HepG2 (cell line): ENCODE data around the gene NUCB1. TPM values are rescaled to one million over a fixed set of nuclear protein-coding genes. Genes with fewer than 3 reads are reported as not detected.

Source experiments
- AHDC1 ChIP-seq: sonication (generic); formaldehyde crosslinking; IDR thresholded peaks from 2 replicates; pipeline ENCODE4 v1.5.1; 2020; ENCODE audit warnings: mild to moderate bottlenecking, missing genetic modification reagents, borderline replicate concordance
- EHMT2 ChIP-seq: fragments of 200-600 bp; sonication (generic); IDR thresholded peaks from 2 replicates; pipeline ENCODE4 v1.7.0; 2017; ENCODE audit warnings: antibody characterized with exemption, low read depth, low read length, borderline replicate concordance
- FIP1L1 ChIP-seq: fragments of 200-400 bp; formaldehyde crosslinking; IDR thresholded peaks from 2 replicates; pipeline ENCODE4 v1.6.1; 2018; ENCODE audit warnings: low read depth, mild to moderate bottlenecking, low read length, moderate library complexity, borderline replicate concordance; ENCODE audit not compliant: insufficient read depth
- IKZF1 ChIP-seq: fragments of 450-650 bp; IDR thresholded peaks from 2 replicates; pipeline ENCODE4 v1.7.1; 2016
- ONECUT2 ChIP-seq: sonication (generic); formaldehyde crosslinking; IDR thresholded peaks from 2 replicates; pipeline ENCODE4 v1.4.0; 2020; ENCODE audit warnings: missing genetic modification reagents
- SUZ12 ChIP-seq: fragments of 150-350 bp; IDR thresholded peaks from 2 replicates; pipeline ENCODE4 v1.6.1; 2014; ENCODE audit warnings: low read depth, low read length
- ZBTB33 ChIP-seq: sonication (generic); formaldehyde crosslinking; IDR thresholded peaks from 2 replicates; pipeline ENCODE4 v1.4.0; 2020; ENCODE audit warnings: missing genetic modification reagents
- ZBTB40 ChIP-seq, 2 experiments: fragments of 450-650 bp in 1 of 2; sonication (generic) in 1 of 2; formaldehyde crosslinking in 1 of 2; IDR thresholded peaks; 2 replicates each; pipeline versions ENCODE4 v1.6.1 to v1.8.0; 2016 to 2022; ENCODE audit warnings: antibody characterized with exemption in 1 of 2, mild to moderate bottlenecking in 1 of 2, missing genetic modification reagents in 1 of 2
- ZFP36L1 ChIP-seq: sonication (generic); formaldehyde crosslinking; IDR thresholded peaks from 2 replicates; pipeline ENCODE4 v1.8.0; 2022; ENCODE audit warnings: mild to moderate bottlenecking, missing genetic modification reagents, moderate library complexity
- ZNF414 ChIP-seq: sonication (generic); formaldehyde crosslinking; IDR thresholded peaks from 2 replicates; pipeline ENCODE4 v1.5.0; 2020; ENCODE audit warnings: missing genetic modification reagents
- polyA plus RNA-seq, 8 experiments: library from polyadenylated mRNA; depleted of rRNA in 3 of 8; stranded (reverse) in 7 of 8; unstranded in 1 of 8; fragments of >200 nt; fragmentation: Illumina TruSeq in 4 of 8; extraction: Trizol in 4 of 8; gene quantifications; 2 replicates each; pipeline versions ENCODE4 v1.2.1 to v1.2.3, GENCODE V29; 2011 to 2016; ENCODE audit warnings: low read depth in 4 of 8, missing spikeins in 1 of 8, mixed read lengths in 1 of 8; ENCODE audit not compliant: insufficient read depth in 1 of 8
- total RNA-seq, 5 experiments: library from RNA; depleted of rRNA; stranded (reverse); fragments of >200 nt; fragmentation: Illumina TruSeq; extraction: Trizol; gene quantifications; 2 replicates each; pipeline ENCODE4 v1.2.3, GENCODE V29; 2016; ENCODE audit warnings: low read depth in 1 of 5

Gene NUCB1
- total and polyA plus RNA-seq, 2 of the 13 experiments (the other 11 are each of a cell fraction or from before 2014, with no cell fraction given): 82.3 to 106 TPM

GRCh38 chr19:48965040-48965805, 65.1 kb downstream of the NUCB1 start, which contains the start of gene FTL (continued):
- TF ChIP-seq ZBTB40 (IDR thresholded peaks at IDR 0.05) (no peak), ZBTB40 (CRISPR knock-in tag; IDR thresholded peaks at IDR 0.05) (peak; percentile 17; the same call in 1 of the 2 replicates), EHMT2 (no peak), AHDC1 (CRISPR knock-in tag) (no peak), ONECUT2 (CRISPR knock-in tag) (peak; percentile 55; the same call in 1 of the 2 replicates), SUZ12 (no peak), ZBTB33 (CRISPR knock-in tag) (no peak), FIP1L1 (peak; percentile 90), ZFP36L1 (CRISPR knock-in tag) (no peak; the same call in 1 of the 2 replicates), IKZF1 (no peak), ZNF414 (CRISPR knock-in tag) (no peak)
